SK-N-SH treated with all-trans-retinoic acid at 6 μM for 48 hours (cell line): ENCODE results near the gene TLX1.

Source experiments
- CSRNP3 ChIP-seq: fragments of 250-450 bp; sonication (Bioruptor Pico); IDR thresholded peaks from 2 replicates; pipeline ENCODE4 v1.5.1; 2021; ENCODE audit warnings: mild to moderate bottlenecking, moderate library complexity
- GLIS3 ChIP-seq: fragments of 250-450 bp; sonication (Bioruptor Pico); IDR thresholded peaks from 2 replicates; pipeline ENCODE4 v1.5.0; 2020; ENCODE audit warnings: mild to moderate bottlenecking, moderate library complexity
- ISL1 ChIP-seq: fragments of 250-450 bp; sonication (Bioruptor Pico); IDR thresholded peaks from 2 replicates; pipeline ENCODE4 v2.1.2; 2022; ENCODE audit warnings: mild to moderate bottlenecking, moderate library complexity
- PATZ1 ChIP-seq: fragments of 250-450 bp; sonication (Bioruptor Pico); IDR thresholded peaks from 2 replicates; pipeline ENCODE4 v1.8.0; 2020; ENCODE audit warnings: mild to moderate bottlenecking, moderate library complexity, borderline replicate concordance
- TF ChIP-seq, protein P1 (sequence below): fragments of 250-450 bp; sonication (Bioruptor Pico); IDR thresholded peaks from 2 replicates; pipeline ENCODE4 v1.5.1; 2020; ENCODE audit warnings: low read depth, mild to moderate bottlenecking, moderate library complexity

DNA sequence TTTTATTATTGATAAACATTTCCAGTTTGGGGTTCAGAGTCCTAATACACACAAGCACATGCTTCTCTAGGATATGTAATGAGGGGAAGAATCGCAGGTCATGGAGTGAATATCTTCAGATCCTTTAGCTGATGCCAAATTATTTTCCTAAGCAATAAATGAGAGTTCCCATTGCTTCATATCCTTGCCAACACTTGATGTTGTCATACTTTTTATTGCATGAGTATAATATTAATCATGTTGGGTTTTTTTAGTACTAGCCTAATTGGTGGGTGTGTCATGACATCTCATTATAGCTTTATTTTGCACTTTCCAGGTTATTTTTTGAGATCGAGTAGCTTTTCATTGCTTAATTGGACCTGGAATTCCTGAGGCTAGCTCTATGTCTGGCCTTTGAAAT is 35.3 kb downstream of the TLX1 start:
- no peak for TF ChIP-seq PATZ1 (CRISPR knock-in tag)
- TF ChIP-seq ISL1 (CRISPR knock-in tag): no peak
- TF ChIP-seq CSRNP3 (CRISPR knock-in tag): no peak
- TF ChIP-seq, protein P1, sequence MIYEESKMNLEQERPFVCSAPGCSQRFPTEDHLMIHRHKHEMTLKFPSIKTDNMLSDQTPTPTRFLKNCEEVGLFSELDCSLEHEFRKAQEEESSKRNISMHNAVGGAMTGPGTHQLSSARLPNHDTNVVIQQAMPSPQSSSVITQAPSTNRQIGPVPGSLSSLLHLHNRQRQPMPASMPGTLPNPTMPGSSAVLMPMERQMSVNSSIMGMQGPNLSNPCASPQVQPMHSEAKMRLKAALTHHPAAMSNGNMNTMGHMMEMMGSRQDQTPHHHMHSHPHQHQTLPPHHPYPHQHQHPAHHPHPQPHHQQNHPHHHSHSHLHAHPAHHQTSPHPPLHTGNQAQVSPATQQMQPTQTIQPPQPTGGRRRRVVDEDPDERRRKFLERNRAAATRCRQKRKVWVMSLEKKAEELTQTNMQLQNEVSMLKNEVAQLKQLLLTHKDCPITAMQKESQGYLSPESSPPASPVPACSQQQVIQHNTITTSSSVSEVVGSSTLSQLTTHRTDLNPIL: no peak
- TF ChIP-seq GLIS3 (CRISPR knock-in tag): no peak
